HG02981 (cell line): ENCODE measurements around the gene SLC8A1.
A peak's percentile ranks its signal among the peaks of the same experiment; 100 is the strongest.

Source experiments
- ATAC-seq: cut with Tn5 transposase; IDR thresholded peaks from one replicate; pipeline ENCODE4 v1.9.1; 2021; ENCODE audit warnings: mild to moderate bottlenecking, moderate library complexity; ENCODE audit not compliant: unreplicated experiment

SLC8A1 gene

DNA sequence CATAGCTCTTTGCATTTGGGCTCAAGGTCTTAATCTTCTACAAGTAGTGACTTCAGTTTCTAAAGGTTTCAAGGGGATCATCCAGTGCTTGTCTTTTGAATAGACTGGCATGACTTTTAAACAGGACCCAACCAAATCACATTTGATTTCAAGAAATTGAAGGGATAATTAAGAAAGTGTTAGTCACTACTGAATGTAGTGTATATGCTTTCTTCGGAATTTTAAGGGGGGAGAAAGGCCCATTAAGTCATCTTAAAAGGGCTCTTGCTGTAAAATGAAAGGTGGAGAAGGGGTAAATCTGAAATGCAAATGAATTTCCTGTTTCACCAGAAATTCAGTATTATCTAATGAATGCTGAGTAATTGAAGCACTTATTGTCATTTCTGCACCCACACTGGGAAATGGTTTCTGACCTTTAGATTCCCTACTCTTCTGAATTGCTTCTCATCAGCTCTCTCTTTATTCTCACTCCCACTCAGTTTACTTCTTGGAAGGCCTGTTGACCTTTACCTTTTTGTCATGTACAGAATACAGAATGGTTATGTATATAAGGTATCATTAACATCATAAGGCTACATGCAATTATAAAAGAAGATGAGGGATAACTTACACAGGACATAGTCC, 241.4 kb downstream of the SLC8A1 start:
- ATAC-seq, result no peak

- ATAC-seq, result no peak
Observed at GRCh38 chr2:40209761-40210160, 242.1 kb downstream of the SLC8A1 start.

- no peak for ATAC-seq
Observed at GRCh38 chr2:40208463-40208862, 243.4 kb downstream of the SLC8A1 start.

DNA sequence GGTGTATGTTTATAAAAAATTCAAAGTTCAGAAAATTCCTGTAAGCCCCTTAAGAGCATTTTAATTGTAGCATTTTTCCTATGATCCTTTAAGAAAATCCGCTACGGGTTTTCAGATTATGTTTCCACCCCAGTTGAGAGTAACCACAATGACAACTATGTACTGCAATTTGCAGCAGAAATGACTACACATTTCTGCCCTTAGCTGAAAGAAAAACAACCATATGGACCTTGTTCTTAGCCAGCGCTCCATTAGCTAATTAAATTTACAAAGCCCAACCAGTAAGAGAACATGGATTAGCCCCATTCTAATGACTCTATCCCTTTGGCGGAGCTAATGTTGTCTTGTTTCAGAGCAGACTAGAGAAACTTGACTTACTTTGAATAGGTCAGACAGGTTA, 247.6 kb downstream of the SLC8A1 start:
- no peak for ATAC-seq

GRCh38 chr2:40202798-40203400, 249.0 kb downstream of the SLC8A1 start:
- ATAC-seq, result no peak

GRCh38 chr2:40201425-40201824, 250.5 kb downstream of the SLC8A1 start:
- ATAC-seq, result no peak

DNA sequence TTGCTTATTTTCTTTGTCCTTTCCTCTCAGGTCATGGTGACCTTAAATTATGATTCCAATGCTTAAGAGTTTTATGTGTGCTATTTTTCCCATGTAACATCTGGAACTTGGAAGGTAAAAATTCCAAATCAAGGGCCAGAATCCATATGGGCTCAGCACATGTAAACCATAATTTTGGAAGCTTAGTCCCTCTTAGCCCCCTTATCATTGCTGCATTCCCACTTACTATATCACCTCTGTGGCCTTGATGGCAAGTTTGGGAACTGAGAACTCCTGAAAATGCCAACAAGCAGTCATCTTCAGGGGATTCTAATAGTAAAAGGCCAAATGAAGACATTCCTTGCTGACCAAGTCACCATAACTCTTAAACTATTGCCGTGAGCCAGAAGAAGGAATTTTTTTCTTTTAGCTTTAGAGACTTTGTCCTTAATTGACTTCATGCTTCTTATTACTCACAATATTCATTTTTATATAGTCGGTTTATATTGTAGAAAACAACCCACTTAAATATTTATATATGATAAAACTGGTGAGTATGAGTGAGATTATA, 251.4 kb downstream of the SLC8A1 start:
- ATAC-seq, result no peak

- no peak for ATAC-seq
Observed at GRCh38 chr2:40199771-40200170, 252.1 kb downstream of the SLC8A1 start.

- ATAC-seq, result no peak
Observed at GRCh38 chr2:40197121-40197520, 254.8 kb downstream of the SLC8A1 start.

DNA sequence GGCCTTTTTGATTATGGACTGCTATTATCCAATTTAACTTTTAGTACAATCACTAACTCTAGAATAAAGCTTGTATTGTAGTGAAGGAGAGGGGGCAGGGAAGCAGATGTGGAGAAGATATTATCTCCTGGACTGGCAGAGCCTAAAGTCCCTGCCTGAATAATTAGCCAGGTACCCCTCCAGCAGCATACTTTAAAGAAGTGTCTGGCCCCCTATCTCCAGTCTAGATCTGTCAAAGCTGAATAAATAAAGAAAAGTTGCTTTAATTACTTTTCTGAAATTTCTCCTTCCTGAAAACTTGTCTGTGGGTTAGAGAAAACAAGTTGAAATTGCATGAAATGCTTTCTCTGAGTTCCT, 258.2 kb downstream of the SLC8A1 start:
- no peak for ATAC-seq

- ATAC-seq, result no peak
Observed at GRCh38 chr2:40192864-40193669, 258.8 kb downstream of the SLC8A1 start.

DNA sequence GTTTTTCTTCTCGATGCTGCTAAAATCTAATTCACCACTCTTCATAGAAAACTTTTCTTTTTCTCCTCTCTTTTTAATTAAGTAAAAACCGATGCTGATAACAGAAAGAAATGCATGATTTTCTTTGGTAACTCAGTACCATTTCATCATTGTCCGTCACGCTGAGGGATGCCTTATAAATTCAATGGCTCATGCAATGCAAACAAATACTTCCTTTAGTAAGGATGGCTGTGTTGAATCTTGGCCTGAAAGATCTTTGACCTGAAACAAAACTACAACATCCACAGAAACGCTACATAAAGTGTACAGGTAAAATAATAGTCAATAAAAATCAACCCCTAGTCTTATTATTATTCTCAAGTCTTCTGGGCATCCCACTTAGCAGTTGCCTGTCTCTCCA, 261.4 kb downstream of the SLC8A1 start:
- ATAC-seq, result no peak

DNA sequence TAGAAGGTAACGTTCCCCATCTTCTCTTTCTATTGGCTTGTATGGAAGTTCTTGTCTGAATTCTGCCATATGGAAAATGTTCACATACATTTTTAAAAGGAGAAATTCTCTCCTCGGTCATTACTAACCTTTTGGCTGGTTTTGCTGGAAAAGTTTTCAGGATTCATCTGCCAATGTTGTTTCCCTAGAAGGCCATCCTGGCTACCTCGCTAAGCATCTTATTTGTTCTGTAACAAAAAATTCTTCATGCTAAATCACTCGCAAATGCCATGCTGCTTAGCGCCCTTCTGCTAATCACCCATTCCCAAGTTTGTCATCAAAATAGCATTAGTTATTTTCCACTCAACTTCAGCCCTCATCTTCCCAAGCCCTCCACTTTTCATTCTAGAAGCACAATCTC, 262.0 kb downstream of the SLC8A1 start:
- ATAC-seq, result no peak

- no peak for ATAC-seq
Observed at GRCh38 chr2:40187054-40187453, 264.8 kb downstream of the SLC8A1 start.

GRCh38 chr2:40184551-40184950, 267.3 kb downstream of the SLC8A1 start:
- ATAC-seq, result no peak

DNA sequence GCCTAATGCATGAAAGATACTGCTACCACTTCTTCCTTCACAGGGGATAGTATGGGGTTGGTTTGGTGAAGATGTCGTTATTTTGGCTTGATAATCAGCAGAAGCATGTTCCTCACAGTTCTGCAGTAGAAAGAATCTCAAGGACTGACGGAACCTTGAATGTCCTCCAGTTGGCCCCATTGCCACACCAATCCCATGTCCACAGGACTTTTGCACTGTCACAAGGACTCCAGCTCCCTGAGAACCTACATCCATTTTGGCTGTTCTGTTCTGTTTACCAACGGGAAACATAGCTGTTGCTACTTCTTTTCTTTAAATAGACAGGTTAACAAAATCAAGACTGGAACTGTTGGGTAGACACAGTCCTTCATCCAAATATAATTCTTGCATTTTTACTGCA, 270.0 kb downstream of the SLC8A1 start:
- no peak for ATAC-seq

DNA sequence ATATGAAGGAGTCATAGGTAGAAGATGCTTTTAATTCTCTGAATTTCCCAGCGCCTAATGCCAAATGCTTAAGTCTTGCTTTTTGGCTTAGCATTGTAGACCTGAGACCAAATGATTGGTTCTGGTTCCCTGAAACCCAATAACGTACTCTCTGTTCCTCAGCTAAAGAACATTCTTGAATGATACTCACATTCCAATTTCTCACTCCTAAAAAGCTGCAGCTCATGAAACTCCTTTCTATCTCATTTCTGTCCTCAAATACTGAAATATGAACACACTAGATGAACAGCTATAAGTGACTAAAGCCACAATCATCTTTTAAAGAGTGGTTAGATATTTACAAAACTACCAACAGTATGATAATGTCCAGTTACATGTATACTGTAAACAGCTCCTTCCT, 272.1 kb downstream of the SLC8A1 start:
- no peak for ATAC-seq

DNA sequence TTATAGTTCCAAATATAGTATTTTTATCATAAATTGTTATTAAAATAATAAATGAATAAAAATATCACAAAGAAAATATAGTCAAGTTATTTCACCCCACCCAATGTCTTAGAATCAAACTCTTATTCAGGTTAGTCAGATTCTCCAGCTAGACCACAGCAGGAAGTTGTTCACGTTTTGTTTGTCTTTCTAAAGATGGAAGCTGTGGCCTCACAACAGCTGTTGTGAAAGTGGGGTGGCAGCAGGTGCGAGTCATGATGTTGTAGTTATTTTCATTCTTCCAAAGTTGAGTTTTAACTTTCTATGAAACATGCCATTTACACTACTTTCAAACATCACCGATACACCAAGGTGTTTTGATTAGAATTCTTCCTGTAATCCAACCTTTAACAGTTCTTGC, 272.9 kb downstream of the SLC8A1 start:
- peak; percentile 88 for ATAC-seq

DNA sequence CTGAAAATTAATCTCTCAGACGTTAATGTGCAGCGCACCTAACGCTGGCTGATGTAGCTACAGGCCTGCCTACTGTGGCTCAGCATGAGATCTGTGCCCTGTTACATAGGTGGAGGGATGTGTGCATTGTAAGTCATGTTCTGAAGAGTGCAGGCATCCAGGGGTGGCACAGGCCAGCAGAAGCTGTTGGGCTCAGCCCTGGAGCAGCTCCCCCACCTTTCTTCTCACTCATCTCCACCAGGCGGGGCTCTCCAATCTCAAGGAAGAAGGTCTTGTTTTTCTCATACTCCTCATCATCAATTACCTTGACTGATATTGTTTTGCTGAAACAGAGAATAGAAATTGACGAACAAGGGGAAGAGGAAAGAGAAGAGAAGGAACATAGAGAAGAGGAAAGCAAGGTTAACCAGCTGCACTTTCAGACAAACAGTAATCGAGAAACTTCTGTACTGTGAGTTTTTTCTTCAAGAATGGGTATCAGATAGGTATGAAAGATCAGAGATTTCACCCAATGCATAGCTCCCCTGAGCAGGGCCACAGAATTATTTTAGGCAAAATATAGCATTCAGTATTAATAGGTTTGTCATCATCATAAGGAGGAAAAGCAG, 273.6 kb downstream of the SLC8A1 start:
- no peak for ATAC-seq

GRCh38 chr2:40177366-40177765, 274.5 kb downstream of the SLC8A1 start:
- ATAC-seq, result no peak

- no peak for ATAC-seq
Observed at GRCh38 chr2:40173276-40173675, 278.6 kb downstream of the SLC8A1 start.

DNA sequence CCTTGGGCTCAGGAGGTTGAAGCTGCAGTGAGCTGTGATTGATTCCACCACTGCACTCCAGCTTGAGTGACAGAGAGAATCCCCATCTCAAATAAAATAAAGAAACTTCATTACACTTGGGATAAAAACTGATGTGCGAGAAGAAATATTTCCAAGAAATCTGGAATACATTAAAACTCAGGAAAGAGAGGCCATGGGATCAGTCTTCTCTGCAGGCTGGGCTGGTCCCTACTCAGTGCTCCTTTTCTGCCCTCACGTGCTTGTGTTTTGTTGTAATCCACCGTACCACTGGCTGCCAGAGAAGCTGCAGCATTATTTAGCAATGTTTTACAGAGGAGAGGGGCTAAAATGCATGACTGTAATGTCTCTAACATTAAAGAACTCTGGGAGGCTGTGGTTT, 282.0 kb downstream of the SLC8A1 start:
- ATAC-seq, result no peak
